GM21367 (cell line): ENCODE data around the gene CNKSR3.

ENCODE experiments used
- ATAC-seq: cut with Tn5 transposase; IDR thresholded peaks from one replicate; pipeline ENCODE4 v1.9.1; 2021; ENCODE audit not compliant: unreplicated experiment

Gene CNKSR3

GRCh38 chr6:154356113-154356512 lies 154.4 kb downstream of the CNKSR3 start:
- ATAC-seq = no peak

GRCh38 chr6:154354265-154354777 lies 156.2 kb downstream of the CNKSR3 start:
- no peak for ATAC-seq

GRCh38 chr6:154353626-154354025 lies 156.9 kb downstream of the CNKSR3 start:
- ATAC-seq = no peak

- peak; percentile 49 for ATAC-seq
Observed at GRCh38 chr6:154352898-154353585, 157.4 kb downstream of the CNKSR3 start.

GRCh38 chr6:154350293-154350692 lies 160.2 kb downstream of the CNKSR3 start:
- ATAC-seq = no peak

- ATAC-seq = no peak
Observed at GRCh38 chr6:154347981-154348380, 162.5 kb downstream of the CNKSR3 start.

- no peak for ATAC-seq
Observed at GRCh38 chr6:154345811-154346210, 164.7 kb downstream of the CNKSR3 start.

DNA sequence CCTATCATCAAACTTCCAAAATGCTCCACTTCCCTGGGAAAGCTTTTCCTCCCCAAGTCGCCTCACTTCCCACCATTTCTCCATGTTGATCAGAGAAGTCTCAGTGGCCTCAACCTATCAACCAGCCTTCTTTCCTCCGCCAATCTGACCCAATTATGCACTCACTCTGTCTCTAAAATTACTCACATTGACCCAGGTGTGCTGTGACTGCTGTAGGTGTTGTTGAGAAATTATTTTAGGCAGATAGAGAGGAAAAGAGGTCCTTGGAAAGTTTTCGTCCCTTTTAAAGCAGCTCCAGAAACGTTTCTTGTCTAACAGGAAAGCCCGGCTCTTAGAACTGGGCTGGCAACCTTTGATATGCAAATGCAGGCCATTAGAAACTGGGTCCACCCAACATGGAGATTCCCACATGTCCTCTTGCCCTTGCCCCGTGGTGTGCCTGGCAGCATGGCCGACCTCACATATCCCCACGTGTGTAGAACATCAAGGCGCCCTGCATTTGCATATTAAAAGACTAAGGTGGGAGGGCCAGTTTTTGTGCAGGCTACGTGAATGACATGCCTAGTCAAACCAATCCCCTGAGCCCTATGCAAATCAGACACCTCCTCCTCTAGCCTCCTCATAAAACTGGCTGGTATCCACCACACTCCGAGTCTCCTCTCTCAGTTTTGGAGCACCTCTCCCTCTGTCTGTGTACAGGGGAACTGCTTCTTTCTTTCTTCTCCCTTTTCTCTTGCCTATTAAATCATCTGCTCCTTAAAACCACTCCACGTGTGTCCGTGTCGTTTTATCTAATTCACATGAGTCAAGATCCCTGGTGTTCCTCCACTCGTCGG lies 166.8 kb downstream of the CNKSR3 start:
- no peak for ATAC-seq

DNA sequence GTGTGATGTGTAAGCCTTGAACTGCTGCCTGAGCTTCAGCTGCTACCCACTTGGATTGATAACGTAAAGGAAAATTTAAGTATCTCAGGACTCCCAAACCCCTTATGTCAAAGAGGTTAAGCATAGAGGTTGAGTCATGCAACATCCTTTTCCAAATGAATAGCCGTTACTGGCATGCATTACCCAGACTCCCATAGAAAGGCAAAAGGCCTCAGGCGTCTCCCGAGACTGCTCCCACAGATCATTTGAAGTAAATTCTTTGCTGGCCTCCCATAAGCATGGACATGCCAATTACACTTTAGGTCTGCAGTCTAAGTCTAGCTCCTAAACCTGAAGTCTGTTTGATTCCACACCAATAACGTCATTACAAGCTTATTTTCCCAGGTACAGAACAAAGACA lies 168.6 kb downstream of the CNKSR3 start:
- ATAC-seq = no peak

- ATAC-seq = no peak
Observed at GRCh38 chr6:154341336-154341735, 169.1 kb downstream of the CNKSR3 start.
